ENCODE data around the gene VEPH1.

DNA sequence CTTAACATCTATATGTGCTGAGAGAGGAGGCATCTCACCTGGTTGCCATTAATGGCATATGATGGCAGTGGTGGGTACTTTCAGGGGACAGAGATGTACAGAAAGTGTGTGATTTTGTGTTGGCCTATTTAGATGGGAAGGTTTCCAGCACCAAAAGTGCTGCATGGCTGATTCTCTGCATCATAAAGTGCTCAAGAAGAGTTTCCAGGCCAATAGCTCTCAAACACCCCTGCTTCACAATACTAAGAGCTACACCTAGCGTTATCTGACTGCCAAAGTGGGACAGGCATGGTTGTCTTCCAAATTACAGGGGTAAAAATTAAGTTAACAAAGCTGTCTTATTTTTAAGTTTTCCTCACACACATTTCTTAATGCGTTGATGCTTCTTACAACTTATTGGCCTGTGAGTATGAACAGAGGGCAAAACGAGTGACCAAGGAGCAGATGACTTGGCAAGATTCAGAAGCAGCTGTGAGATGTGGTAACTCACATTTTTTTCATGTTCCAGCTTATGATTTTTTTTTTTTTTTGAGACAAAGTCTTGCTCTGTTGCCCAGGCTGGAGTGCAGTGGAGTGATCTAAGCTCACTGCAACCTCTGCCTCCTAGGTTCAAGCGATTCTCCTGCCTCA is 41.4 kb upstream of the VEPH1 start:
- TF ChIP-seq, protein P1, sequence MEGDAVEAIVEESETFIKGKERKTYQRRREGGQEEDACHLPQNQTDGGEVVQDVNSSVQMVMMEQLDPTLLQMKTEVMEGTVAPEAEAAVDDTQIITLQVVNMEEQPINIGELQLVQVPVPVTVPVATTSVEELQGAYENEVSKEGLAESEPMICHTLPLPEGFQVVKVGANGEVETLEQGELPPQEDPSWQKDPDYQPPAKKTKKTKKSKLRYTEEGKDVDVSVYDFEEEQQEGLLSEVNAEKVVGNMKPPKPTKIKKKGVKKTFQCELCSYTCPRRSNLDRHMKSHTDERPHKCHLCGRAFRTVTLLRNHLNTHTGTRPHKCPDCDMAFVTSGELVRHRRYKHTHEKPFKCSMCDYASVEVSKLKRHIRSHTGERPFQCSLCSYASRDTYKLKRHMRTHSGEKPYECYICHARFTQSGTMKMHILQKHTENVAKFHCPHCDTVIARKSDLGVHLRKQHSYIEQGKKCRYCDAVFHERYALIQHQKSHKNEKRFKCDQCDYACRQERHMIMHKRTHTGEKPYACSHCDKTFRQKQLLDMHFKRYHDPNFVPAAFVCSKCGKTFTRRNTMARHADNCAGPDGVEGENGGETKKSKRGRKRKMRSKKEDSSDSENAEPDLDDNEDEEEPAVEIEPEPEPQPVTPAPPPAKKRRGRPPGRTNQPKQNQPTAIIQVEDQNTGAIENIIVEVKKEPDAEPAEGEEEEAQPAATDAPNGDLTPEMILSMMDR (IDR thresholded peaks at IDR 0.05), result no peak
- no peak for TF ChIP-seq REST (IDR thresholded peaks at IDR 0.05; ENCODE audit: insufficient read depth in 1 of 2, low read depth in 2 of 2, low read length in 1 of 2)
- no peak for TF ChIP-seq TCF7L2 (IDR thresholded peaks at IDR 0.05; ENCODE audit: low read depth, low read length)
- TF ChIP-seq POLR2AphosphoS5 (IDR thresholded peaks at IDR 0.05; ENCODE audit: low read depth, low read length), result no peak
- TF ChIP-seq SIN3A (IDR thresholded peaks at IDR 0.05; ENCODE audit: borderline replicate concordance, insufficient read depth, low read depth, low read length), result no peak
